Sigmoid colon (tissue), 7 donors: Measurements from ENCODE around the gene FAP. TPM values are rescaled to one million over a fixed set of nuclear protein-coding genes. Genes with fewer than 3 reads are reported as not detected.

Source experiments
- DNase-seq: peaks from one replicate; pipeline ENCODE4 v3.0.0-alpha.2; 2019
- H3K27ac ChIP-seq, 4 donors: fragments of 200-600 bp; sonication (generic); one replicate each; pipeline ENCODE4 v1.5.1; 2016 to 2019; ENCODE audit warnings: mild to moderate bottlenecking in 1 of 4
- H3K27me3 ChIP-seq, 3 donors: fragments of 200-600 bp; sonication (generic); one replicate each; pipeline ENCODE4 v1.5.1; 2019; ENCODE audit warnings: mild to moderate bottlenecking in 1 of 3
- H3K36me3 ChIP-seq, 4 donors: fragments of 200-600 bp; sonication (generic); one replicate each; pipeline ENCODE4 v1.5.1; 2016 to 2019
- H3K4me1 ChIP-seq, 4 donors: fragments of 200-600 bp; sonication (generic); one replicate each; pipeline ENCODE4 v1.5.1; 2017 to 2019
- H3K4me3 ChIP-seq, 4 donors: fragments of 200-600 bp; sonication (generic); one replicate each; pipeline ENCODE4 v1.5.1; 2017 to 2019; ENCODE audit warnings: mild to moderate bottlenecking in 2 of 4, moderate library complexity in 1 of 4
- H3K9me3 ChIP-seq, 4 donors: fragments of 200-600 bp in 3 of 4; sonication (generic) in 3 of 4; one replicate each; pipeline versions ENCODE4 v1.5.1 to v1.6.1; 2013 to 2019
- CTCF ChIP-seq, 4 experiments: fragments of 450-650 bp in 3 of 4; fragments of 200-600 bp in 1 of 4; IDR thresholded peaks; one replicate each; pipeline ENCODE4 v1.5.1; 2016 to 2019; ENCODE audit warnings: antibody characterized with exemption in 4 of 4, mild to moderate bottlenecking in 3 of 4, moderate library complexity in 2 of 4
- EP300 ChIP-seq, 4 donors: sonication (generic); formaldehyde crosslinking; IDR thresholded peaks; one replicate each; pipeline ENCODE4 v1.6.1; 2017; ENCODE audit warnings: antibody characterized with exemption in 4 of 4
- POLR2A ChIP-seq, 2 donors: fragments of 450-650 bp; IDR thresholded peaks; one replicate each; pipeline ENCODE4 v1.6.1; 2016; ENCODE audit warnings: antibody characterized with exemption in 2 of 2, mild to moderate bottlenecking in 2 of 2, moderate library complexity in 2 of 2
- POLR2AphosphoS5 ChIP-seq, 4 donors: sonication (generic); formaldehyde crosslinking; IDR thresholded peaks; one replicate each; pipeline ENCODE4 v1.6.1; 2017; ENCODE audit warnings: antibody characterized with exemption in 4 of 4
- WGBS, 2 donors: extraction: QIAGEN DNeasy Blood & Tissue Kit; methylation state at CpG; one replicate each; pipeline ENCODE4 v1.1.7; 2013; 5-methylcytosine and 5-hydroxymethylcytosine counted together
- intact Hi-C: fragments of 100-400 bp; cut with DNase I; formaldehyde crosslinking; loops from one replicate; pipeline ENCODE4 v1.15.1; 2023
- polyA plus RNA-seq, 3 donors: library from polyadenylated mRNA; stranded (reverse); fragments of 200-250 nt; gene quantifications; one replicate each; pipeline ENCODE4 v1.2.3, GENCODE V29; 2013
- total RNA-seq, 4 donors: library from RNA; depleted of rRNA; stranded (reverse); fragments of >200 nt; gene quantifications; one replicate each; pipeline ENCODE4 v1.1.0, GENCODE V29; 2016
- donor health status: healthy with polysubstance abuse.
- donor health status: Bipolar disorder and iron deficiency.
- donor health status: healthy.

Gene FAP
- 10 to 100 TPM; 12.7 to 35.7 (median 22.4) TPM for total RNA-seq
- 1 to 10 TPM in 1 of 3 donors, not detected in 2; 2.2 TPM for polyA plus RNA-seq

GRCh38 chr2:162243294-162243693 is at the start of gene FAP:
FAP (minus strand) TSS chr2:162243445; CDS start chr2:162243327, 118 bp downstream.
- intact Hi-C loops, result no loop called here
- no peaks in the 10 kb centered on the region for H3K36me3 ChIP-seq
- peak within 1 kb of the TSS in 3 of 4 donors; percentile 18 to 38 (median 27) for H3K4me3 ChIP-seq
- H3K9me3 ChIP-seq, result no peaks in the 10 kb centered on the region
- TF ChIP-seq CTCF (IDR thresholded peaks at IDR 0.05) (no peak), POLR2AphosphoS5 (IDR thresholded peaks at IDR 0.05) (peak in 2 of 4 donors; percentile 30 to 40)
- no peak for DNase-seq
- H3K27ac ChIP-seq, result peak within 1 kb of the TSS; percentile 71 to 85 (median 76)
- 64 to 66% methylated on average over 6 of the region's 6 CpGs for WGBS, 2 donors
- H3K27me3 ChIP-seq, result no peaks in the 10 kb centered on the region
- H3K4me1 ChIP-seq, result peaks cover 0 to 54% (median 43%) of the 10 kb centered on the region in 4 donors

- WGBS, 2 donors, result 71 to 87% methylated on average over 3 of the region's 3 CpGs
- TF ChIP-seq CTCF (IDR thresholded peaks at IDR 0.05) (no peak), POLR2A (IDR thresholded peaks at IDR 0.05) (no peak)
- H3K36me3 ChIP-seq, result peaks cover 0 to 8% (median 4%) of the 10 kb centered on the region in 4 donors
Observed at GRCh38 chr2:162291748-162292147, 48.5 kb upstream of the FAP start.

GRCh38 chr2:162282765-162283425 is 39.6 kb upstream of the FAP start:
- intact Hi-C loops, result no loop called here
- no peaks in the 10 kb centered on the region for H3K9me3 ChIP-seq
- 76 to 86% methylated on average over 4 of the region's 4 CpGs for WGBS, 2 donors
- no peaks in the 10 kb centered on the region for H3K27me3 ChIP-seq
- H3K4me3 ChIP-seq, result no peak overlapping the region
- DNase-seq, result no peak
- H3K4me1 ChIP-seq, result peaks cover 0 to 10% (median 1%) of the 10 kb centered on the region in 4 donors
- TF ChIP-seq POLR2A (IDR thresholded peaks at IDR 0.05) (no peak), CTCF (IDR thresholded peaks at IDR 0.05) (no peak), POLR2AphosphoS5 (IDR thresholded peaks at IDR 0.05) (no peak), EP300 (IDR thresholded peaks at IDR 0.05) (no peak)
- H3K36me3 ChIP-seq, result peaks cover 0 to 60% (median 2%) of the 10 kb centered on the region in 4 donors
- H3K27ac ChIP-seq, result no peak overlapping the region

More at GRCh38 chr2:162291748-162292147, 48.5 kb upstream of the FAP start:
- DNase-seq, result no peak
- Histone ChIP-seq H3K9me3 (no peaks in the 10 kb centered on the region), H3K4me1 (peaks cover 0 to 17% (median 7%) of the 10 kb centered on the region in 4 donors), H3K27ac (no peak overlapping the region), H3K4me3 (no peak overlapping the region), H3K27me3 (no peaks in the 10 kb centered on the region)
- intact Hi-C loops, result no loop called here

- Histone ChIP-seq H3K27ac (no peak overlapping the region), H3K27me3 (no peaks in the 10 kb centered on the region), H3K4me3 (no peak overlapping the region), H3K36me3 (peaks cover 0 to 54% (median 3%) of the 10 kb centered on the region in 4 donors), H3K9me3 (no peaks in the 10 kb centered on the region), H3K4me1 (peaks cover 0 to 10% (median 1%) of the 10 kb centered on the region in 4 donors)
- intact Hi-C loops, result no loop called here
- no peak for TF ChIP-seq POLR2A (IDR thresholded peaks at IDR 0.05)
- TF ChIP-seq CTCF (IDR thresholded peaks at IDR 0.05), result no peak
- no peak for TF ChIP-seq POLR2AphosphoS5 (IDR thresholded peaks at IDR 0.05)
- TF ChIP-seq EP300 (IDR thresholded peaks at IDR 0.05), result no peak
- DNase-seq, result no peak
- 97 to 100% methylated on average over 1 of the region's 1 CpG for WGBS, 2 donors
Observed at GRCh38 chr2:162280654-162281053, 37.4 kb upstream of the FAP start.
